ENCODE data around the gene THSD7B. TPM values are rescaled to one million over a fixed set of nuclear protein-coding genes. Genes with fewer than 3 reads are reported as not detected.

THSD7B gene
- total and polyA plus RNA-seq, 2 of the 8 experiments (the other 6 are each of a cell fraction or from before 2014, with no cell fraction given): 0.60 to 2.9 TPM

GRCh38 chr2:136818839-136819238 is 53.5 kb downstream of the THSD7B start:
- H3K27ac ChIP-seq (ENCODE audit: low read depth, low read length): no peak overlapping the region
- FAIRE-seq: no peak
- 43% methylated on average over 4 of the region's 4 CpGs; no CpG with 5 or more reads in 1 of the 2 experiments for WGBS, 2 experiments (ENCODE audit: extremely low coverage in 1 of 2, insufficient coverage in 1 of 2, insufficient read length in 1 of 2, insufficient replicate concordance in 2 of 2, low coverage in 1 of 2, low lambda C conversion rate in 2 of 2, missing lambda C conversion rate in 1 of 2)
- no peak overlapping the region for H3K23ac ChIP-seq (ENCODE audit: insufficient read length)
- no peak overlapping the region for H3K56ac ChIP-seq (replicated peaks; ENCODE audit: insufficient read length, low read depth, low read length)
- H4K5ac ChIP-seq (ENCODE audit: insufficient read length, low read depth, low read length): no peak overlapping the region
- no peaks in the 10 kb centered on the region for H3K79me1 ChIP-seq (ENCODE audit: low read depth, low read length)
- H4K8ac ChIP-seq (ENCODE audit: extremely low read depth, insufficient read depth, low read length): no peak overlapping the region
- H2BK20ac ChIP-seq (ENCODE audit: low read length): no peak overlapping the region
- ChIA-PET POLR2A (ENCODE audit: partially characterized antibody) (no interaction called here), CTCF (ENCODE audit: partially characterized antibody) (interaction anchor here (1.7 kb wide), 1 partner anchor 22 kb away, joined by 4 read pairs; no protein-coding TSS in a partner anchor)
- H3K4ac ChIP-seq (replicated peaks; ENCODE audit: insufficient read length, low read depth, low read length): no peak overlapping the region
- H3K18ac ChIP-seq (ENCODE audit: extremely low read depth, low read length): no peak overlapping the region
- H2AK5ac ChIP-seq (ENCODE audit: low read depth, low read length): no peak overlapping the region
- no peak overlapping the region for H2BK120ac ChIP-seq (replicated peaks; ENCODE audit: low read depth, low read length)
- TF ChIP-seq KDM1A (IDR thresholded peaks at IDR 0.05; ENCODE audit: borderline replicate concordance, low read length) (no peak), POU5F1 (IDR thresholded peaks at IDR 0.05; ENCODE audit: low read depth, low read length) (0 out of 2 replicates have a peak, but pooled peaks have one; percentile 26)
- H2AFZ ChIP-seq (ENCODE audit: low read length): no peak overlapping the region
- no peaks in the 10 kb centered on the region for H4K20me1 ChIP-seq (replicated peaks in 1 of 2; ENCODE audit: control insufficient read depth in 1 of 2, insufficient read depth in 2 of 2, low read length in 2 of 2)
- no peak overlapping the region for H2BK5ac ChIP-seq (ENCODE audit: low read depth, low read length)
- no peak overlapping the region; a peak in 1 of 8 replicates for H3K4me3 ChIP-seq (ENCODE audit: extremely low read depth in 1 of 4, insufficient read depth in 2 of 4, low read depth in 3 of 4, low read length in 4 of 4)
- H2BK15ac ChIP-seq (ENCODE audit: low read length): no peak overlapping the region
- no peaks in the 10 kb centered on the region for H3K9me3 ChIP-seq (ENCODE audit: insufficient read depth in 2 of 2, low read depth in 1 of 2, low read length in 1 of 2)
- peaks cover 0 to 4% (median under 1%) of the 10 kb centered on the region in 4 experiments; a peak in 3 of 7 replicates for H3K4me1 ChIP-seq (replicated peaks in 1 of 4; ENCODE audit: control insufficient read depth in 3 of 4, insufficient read depth in 4 of 4, low read length in 3 of 4)
- H3K4me2 ChIP-seq (ENCODE audit: insufficient read depth in 1 of 2, low read depth in 2 of 2, low read length in 2 of 2): peak overlapping the region; percentile 1 to 41; a peak in 2 of 4 replicates
- no peak overlapping the region for H2BK12ac ChIP-seq (ENCODE audit: low read depth, low read length)
- no peaks in the 10 kb centered on the region for H3K27me3 ChIP-seq (replicated peaks in 1 of 4; ENCODE audit: control insufficient read depth in 3 of 4, extremely low read depth in 1 of 4, insufficient read depth in 3 of 4, low read length in 3 of 4)
- no peak overlapping the region for H3K9ac ChIP-seq (replicated peaks in 1 of 4; ENCODE audit: extremely low read depth in 1 of 4, low read depth in 3 of 4, low read length in 3 of 4)
- no peaks in the 10 kb centered on the region for H3K36me3 ChIP-seq (ENCODE audit: control insufficient read depth in 2 of 4, insufficient read depth in 4 of 4, low read length in 3 of 4)
- H4K91ac ChIP-seq (replicated peaks; ENCODE audit: insufficient read length, low read length): no peak overlapping the region
- H3K79me2 ChIP-seq (ENCODE audit: control insufficient read depth in 1 of 2, insufficient read depth in 2 of 2, low read length in 2 of 2): no peaks in the 10 kb centered on the region
- no peaks in the 10 kb centered on the region for H3K23me2 ChIP-seq (ENCODE audit: low read depth, low read length)
- no peak for DNase-seq (ENCODE audit: low read depth in 1 of 2, low spot score in 2 of 2)
- H3K14ac ChIP-seq (ENCODE audit: insufficient read length): no peak overlapping the region
